Mucosa of descending colon (tissue), 3 donors: Measurements from ENCODE around the gene CSF2. TPM values are rescaled to one million over a fixed set of nuclear protein-coding genes. Genes with fewer than 3 reads are reported as not detected.
"Not testable (repeated sequence)": the region's sequence is repeated elsewhere in the genome, so short reads cannot be mapped to it uniquely, and the experiment has no call there.

Source experiments
- ATAC-seq: fragments of 200-7000 bp; cut with Tn5 transposase; one replicate; pipeline ENCODE4 v1.9.1; 2020; ENCODE audit warnings: mild to moderate bottlenecking, moderate library complexity
- DNase-seq, 3 donors: peaks; one replicate each; pipeline ENCODE4 v3.0.0-alpha.2; 2020
- H3K36me3 ChIP-seq: fragments of 200-600 bp; one replicate; pipeline ENCODE4 v1.8.0; 2021; ENCODE audit warnings: low read depth, mild to moderate bottlenecking
- H3K4me1 ChIP-seq: fragments of 200-600 bp; one replicate; pipeline ENCODE4 v1.8.0; 2021; ENCODE audit warnings: low read depth, mild to moderate bottlenecking
- H3K4me3 ChIP-seq: fragments of 200-600 bp; one replicate; pipeline ENCODE4 v1.8.0; 2021; ENCODE audit warnings: mild to moderate bottlenecking
- H3K9me3 ChIP-seq: fragments of 200-600 bp; one replicate; pipeline ENCODE4 v1.8.0; 2021; ENCODE audit warnings: mild to moderate bottlenecking
- intact Hi-C, 2 donors: fragments of 100-400 bp; cut with DNase I in 1 of 2; cut with micrococcal nuclease in 1 of 2; formaldehyde crosslinking; loops; one replicate each; pipeline versions ENCODE4 v1.11.0 to v1.11.1; 2022; cut with DNase I, micrococcal nuclease
- total RNA-seq, 3 donors: library from RNA; stranded (reverse); fragmentation: NEBNext Ultra II Directional in 2 of 3; extraction: Animal tissue kit (Norgen Biotek cat#: 25700) in 2 of 3; gene quantifications; one replicate each; pipeline versions ENCODE4 v1.2.1 to v1.2.4, GENCODE V29; 2021 to 2023
- TF ChIP-seq, protein P1 (sequence below): fragments of 200-600 bp; IDR thresholded peaks from one replicate; pipeline ENCODE4 v1.8.0; 2022; ENCODE audit warnings: antibody characterized with exemption, mild to moderate bottlenecking
- donor health status: DM: no; HTN: no; CAD: no; lungs with moderate emphysema.
- donor health status: DM: no; HTN: no; CAD: no.
- donor health status: DM: no; HTN: yes; CAD: no.

Gene CSF2
- total RNA-seq, 3 donors from 2014 or later = not detected

DNA sequence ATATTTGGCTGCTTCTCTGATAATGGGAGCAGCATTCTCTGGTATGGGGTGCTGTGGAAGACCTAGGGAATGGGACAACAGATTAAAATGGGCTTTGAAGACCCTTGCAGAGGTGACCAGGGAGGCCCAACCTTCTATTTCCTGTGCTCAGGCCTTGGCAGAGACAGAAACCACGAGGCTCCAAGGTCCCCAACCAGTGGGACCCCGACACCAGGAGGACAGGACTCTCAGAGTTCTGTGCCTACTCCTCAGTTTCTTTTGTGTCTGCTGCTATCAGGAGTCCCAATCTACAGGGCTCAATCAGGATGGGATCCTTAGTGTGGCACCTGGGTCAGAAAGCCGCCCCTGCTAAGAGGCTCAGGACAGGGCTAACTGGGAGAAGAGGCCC lies 29.3 kb downstream of the CSF2 start:
- DNase-seq (no peak), ATAC-seq (no peak)
- no peaks in the 10 kb centered on the region for H3K9me3 ChIP-seq
- TF ChIP-seq, protein P1, sequence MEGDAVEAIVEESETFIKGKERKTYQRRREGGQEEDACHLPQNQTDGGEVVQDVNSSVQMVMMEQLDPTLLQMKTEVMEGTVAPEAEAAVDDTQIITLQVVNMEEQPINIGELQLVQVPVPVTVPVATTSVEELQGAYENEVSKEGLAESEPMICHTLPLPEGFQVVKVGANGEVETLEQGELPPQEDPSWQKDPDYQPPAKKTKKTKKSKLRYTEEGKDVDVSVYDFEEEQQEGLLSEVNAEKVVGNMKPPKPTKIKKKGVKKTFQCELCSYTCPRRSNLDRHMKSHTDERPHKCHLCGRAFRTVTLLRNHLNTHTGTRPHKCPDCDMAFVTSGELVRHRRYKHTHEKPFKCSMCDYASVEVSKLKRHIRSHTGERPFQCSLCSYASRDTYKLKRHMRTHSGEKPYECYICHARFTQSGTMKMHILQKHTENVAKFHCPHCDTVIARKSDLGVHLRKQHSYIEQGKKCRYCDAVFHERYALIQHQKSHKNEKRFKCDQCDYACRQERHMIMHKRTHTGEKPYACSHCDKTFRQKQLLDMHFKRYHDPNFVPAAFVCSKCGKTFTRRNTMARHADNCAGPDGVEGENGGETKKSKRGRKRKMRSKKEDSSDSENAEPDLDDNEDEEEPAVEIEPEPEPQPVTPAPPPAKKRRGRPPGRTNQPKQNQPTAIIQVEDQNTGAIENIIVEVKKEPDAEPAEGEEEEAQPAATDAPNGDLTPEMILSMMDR = no peak
- no peaks in the 10 kb centered on the region for H3K36me3 ChIP-seq
- no peak overlapping the region for H3K4me3 ChIP-seq
- intact Hi-C loops = no loop called here
- H3K4me1 ChIP-seq = no peaks in the 10 kb centered on the region

DNA sequence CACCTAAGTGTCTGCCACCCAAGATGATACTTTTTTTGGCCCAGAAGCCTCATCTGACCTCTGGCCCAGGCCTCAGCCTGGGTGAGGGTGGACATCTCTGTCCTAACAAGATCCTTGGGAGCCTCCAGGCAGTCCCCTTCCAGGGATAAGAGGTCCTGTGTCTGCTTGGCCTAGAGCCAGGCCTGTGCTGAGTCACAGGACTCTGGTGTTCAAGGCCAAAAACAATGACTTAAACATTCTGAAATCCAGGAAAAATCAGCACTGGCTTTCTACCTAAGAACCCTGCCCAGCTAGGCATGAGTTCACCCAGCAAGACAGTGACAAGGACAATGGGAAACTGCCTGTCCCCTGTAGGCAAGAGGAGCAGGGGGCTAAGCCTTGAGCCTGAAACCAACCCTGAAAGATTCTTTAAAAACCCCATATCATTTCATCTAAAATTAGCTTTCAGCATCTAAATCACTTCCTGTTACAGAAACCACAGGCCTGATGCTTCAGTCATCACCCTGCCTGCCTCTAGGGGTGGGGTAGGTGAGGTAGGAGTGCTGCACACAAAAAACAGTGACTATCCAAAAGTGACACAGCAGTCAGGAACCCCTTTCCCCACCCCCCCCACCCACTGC lies 29.9 kb downstream of the CSF2 start:
- TF ChIP-seq, protein P1 = no peak
- Histone ChIP-seq H3K36me3 (no peaks in the 10 kb centered on the region), H3K9me3 (no peaks in the 10 kb centered on the region), H3K4me3 (no peak overlapping the region), H3K4me1 (no peaks in the 10 kb centered on the region)
- ATAC-seq (peak; percentile 84), DNase-seq (peak; percentile 48 to 75 (median 55))
- intact Hi-C loops = no loop called here

DNA sequence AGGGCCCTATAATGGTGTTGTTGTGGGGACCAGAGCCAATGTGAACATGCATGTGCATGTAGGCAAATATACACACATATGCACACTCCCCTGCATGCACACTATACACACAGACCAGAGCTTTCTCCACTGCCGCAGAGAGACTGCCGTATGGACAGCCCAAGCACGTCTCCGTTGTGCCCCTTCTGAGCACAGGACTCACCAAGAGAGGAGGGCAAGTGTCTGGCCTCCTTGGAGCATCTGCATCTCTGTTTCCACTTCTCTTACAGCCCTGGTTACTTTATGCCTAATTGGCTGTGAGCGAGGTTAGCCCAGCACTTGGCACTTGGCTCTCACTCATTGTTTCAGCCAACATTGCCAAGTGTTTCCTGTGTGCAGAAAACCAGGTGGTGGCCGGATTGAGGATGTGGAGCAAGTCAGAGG lies 30.4 kb downstream of the CSF2 start:
- H3K9me3 ChIP-seq = no peaks in the 10 kb centered on the region
- H3K4me3 ChIP-seq = no peak overlapping the region
- H3K36me3 ChIP-seq = no peaks in the 10 kb centered on the region
- ATAC-seq (peak; percentile 15), DNase-seq (no peak)
- no peaks in the 10 kb centered on the region for H3K4me1 ChIP-seq
- intact Hi-C loops = no loop called here
- TF ChIP-seq, protein P1 = no peak

DNA sequence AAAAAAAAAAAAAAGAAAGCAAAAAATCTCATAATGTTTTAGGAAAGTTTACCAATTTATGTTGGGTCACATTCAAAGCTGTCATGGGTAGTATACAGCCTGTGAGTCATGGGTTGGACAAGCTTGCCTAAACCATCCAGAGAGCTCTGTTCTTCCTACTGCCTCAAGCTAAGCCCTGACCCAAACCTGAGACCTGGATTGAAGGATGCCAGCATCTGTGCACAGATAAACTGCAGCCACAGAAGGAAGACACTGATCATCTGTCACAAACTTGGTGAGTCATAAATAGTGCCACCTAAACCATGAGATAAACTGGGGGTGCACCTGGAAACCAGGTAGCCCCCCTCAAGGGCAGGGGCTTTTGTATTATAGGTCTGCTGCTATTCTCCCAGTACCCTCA lies 31.0 kb downstream of the CSF2 start:
- no peaks in the 10 kb centered on the region for H3K4me1 ChIP-seq
- no peak for ATAC-seq
- TF ChIP-seq, protein P1 = no peak
- H3K36me3 ChIP-seq = no peaks in the 10 kb centered on the region
- intact Hi-C loops = no loop called here
- DNase-seq = no peak
- H3K4me3 ChIP-seq = no peak overlapping the region
- no peaks in the 10 kb centered on the region for H3K9me3 ChIP-seq

DNA sequence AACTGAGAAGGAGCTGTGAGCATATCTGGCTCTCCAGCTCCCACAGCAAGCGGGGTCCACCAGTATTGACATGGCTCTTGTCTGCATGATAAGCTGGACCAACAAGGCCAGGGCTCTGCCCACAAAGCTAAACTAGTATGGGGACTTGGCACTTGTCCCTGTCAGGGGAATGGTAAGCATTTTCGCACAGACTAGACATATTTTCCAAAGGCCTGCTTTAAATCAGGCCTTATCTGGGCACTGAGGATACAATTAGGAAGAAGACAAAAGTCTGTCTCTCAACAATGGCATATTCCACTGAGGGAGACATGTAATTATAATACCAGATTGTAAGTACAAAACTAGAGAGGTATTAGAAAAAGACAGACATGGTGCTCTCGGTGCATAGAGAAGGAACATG lies 32.1 kb downstream of the CSF2 start:
- no peaks in the 10 kb centered on the region for H3K36me3 ChIP-seq
- H3K4me3 ChIP-seq = no peak overlapping the region
- H3K9me3 ChIP-seq = no peaks in the 10 kb centered on the region
- TF ChIP-seq, protein P1 = no peak
- intact Hi-C loops = no loop called here
- H3K4me1 ChIP-seq = no peaks in the 10 kb centered on the region
- DNase-seq (no peak), ATAC-seq (no peak)

DNA sequence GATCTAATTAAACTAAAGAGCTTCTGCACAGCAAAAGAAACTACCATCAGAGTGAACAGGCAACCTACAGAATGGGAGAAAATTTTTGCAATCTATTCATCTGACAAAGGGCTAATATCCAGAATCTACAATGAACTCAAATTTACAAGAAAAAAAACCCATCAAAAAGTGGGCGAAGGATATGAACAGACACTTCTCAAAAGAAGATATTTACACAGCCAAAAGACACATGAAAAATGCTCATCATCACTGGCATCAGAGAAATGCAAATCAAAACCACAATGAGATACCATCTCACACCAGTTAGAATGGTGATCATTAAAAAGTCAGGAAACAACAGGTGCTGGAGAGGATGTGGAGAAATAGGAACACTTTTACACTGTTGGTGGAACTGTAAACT lies 34.9 kb downstream of the CSF2 start:
- intact Hi-C loops, H3K4me3 ChIP-seq, H3K4me1 ChIP-seq, H3K36me3 ChIP-seq, DNase-seq, H3K9me3 ChIP-seq, ATAC-seq: not testable (repeated sequence)

DNA sequence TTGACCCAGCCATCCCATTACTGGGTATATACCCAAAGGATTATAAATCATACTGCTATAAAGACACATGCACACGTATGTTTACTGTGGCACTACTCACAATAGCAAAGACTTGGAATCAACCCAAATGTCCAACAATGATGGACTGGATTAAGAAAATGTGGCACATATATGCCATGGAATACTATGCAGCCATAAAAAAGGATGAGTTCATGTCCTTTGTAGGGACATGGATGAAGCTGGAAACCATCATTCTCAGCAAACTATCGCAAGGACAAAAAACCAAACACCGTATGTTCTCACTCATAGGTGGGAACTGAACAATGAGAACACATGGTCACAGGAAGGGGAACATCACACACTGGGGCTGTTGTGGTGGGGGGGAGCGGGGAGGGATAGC lies 35.4 kb downstream of the CSF2 start:
- H3K4me3 ChIP-seq, DNase-seq, H3K36me3 ChIP-seq, H3K9me3 ChIP-seq, H3K4me1 ChIP-seq, intact Hi-C loops, ATAC-seq: not testable (repeated sequence)
